H54 (cell line): Measurements from ENCODE around the gene JAK1.
"Not testable (repeated sequence)": the region's sequence is repeated elsewhere in the genome, so short reads cannot be mapped to it uniquely, and the experiment has no call there.

ENCODE experiments used
- DNase-seq: peaks from one replicate; pipeline ENCODE4 v3.0.0; 2011; ENCODE audit warnings: low spot score, mixed read lengths; ENCODE audit not compliant: insufficient read length
- FAIRE-seq: peaks from 3 replicates; lab custom pipeline; 2011; peaks lifted over from hg19 to GRCh38; lab: Jason Lieb, UNC
- POLR2A ChIP-seq: IDR thresholded peaks from 2 replicates; pipeline ENCODE4 v1.6.1; 2011; ENCODE audit warnings: low read depth, mild to moderate bottlenecking, low read length

JAK1 gene

DNA sequence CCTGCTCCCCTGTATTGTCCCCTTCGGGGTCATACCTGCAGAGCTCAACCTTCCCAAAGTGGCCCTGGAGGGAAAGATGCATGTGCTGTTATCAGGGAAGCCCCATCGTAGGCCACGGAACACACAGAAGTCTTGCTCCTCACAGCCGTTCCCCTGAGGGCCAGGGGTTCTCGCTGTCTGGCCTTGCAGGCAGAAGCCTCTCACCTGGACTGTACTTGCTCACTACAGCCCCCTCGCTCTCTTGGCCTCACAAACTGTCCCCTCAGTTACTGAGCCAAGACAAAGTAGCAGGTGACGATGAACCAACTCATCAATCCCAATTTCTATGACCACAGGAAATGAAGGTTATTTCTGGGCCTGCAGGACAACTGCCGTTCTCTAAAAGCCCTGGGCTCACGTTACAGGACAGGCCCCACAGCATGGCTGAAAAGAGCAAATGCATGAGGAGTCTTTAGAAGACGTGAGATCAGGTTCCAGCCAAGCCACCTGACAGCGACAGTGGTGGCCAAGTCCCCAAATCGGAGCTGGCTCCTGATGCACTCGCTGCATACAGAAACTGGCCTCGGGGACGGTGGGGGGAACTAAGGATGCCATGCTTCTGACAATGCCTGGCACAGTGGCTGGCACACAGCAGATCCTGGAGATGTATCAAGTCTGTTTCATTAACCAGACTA is 126.5 kb downstream of the JAK1 start:
- FAIRE-seq: no peak
- TF ChIP-seq POLR2A: no peak
- no peak for DNase-seq

DNA sequence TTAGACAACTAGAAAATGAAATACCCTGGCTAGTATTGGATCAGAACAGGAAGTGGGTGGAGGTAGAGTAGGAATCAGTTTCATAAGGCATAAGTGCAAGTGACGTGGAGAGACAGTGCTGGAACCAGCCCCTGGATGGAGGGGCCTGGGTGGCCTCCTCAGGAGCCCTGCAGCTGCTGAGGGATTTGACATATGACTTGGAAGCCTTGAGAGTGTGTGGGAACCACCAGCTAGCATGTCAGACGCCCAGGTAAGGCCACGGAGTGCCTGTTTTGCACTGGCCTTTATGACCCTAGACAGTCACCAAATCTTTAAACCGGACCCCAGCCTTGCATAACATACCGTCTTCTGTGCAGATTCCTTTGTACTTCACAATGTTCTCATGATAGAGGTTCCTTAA is 127.1 kb downstream of the JAK1 start:
- FAIRE-seq (no peak), DNase-seq (no peak)
- TF ChIP-seq POLR2A: no peak

DNA sequence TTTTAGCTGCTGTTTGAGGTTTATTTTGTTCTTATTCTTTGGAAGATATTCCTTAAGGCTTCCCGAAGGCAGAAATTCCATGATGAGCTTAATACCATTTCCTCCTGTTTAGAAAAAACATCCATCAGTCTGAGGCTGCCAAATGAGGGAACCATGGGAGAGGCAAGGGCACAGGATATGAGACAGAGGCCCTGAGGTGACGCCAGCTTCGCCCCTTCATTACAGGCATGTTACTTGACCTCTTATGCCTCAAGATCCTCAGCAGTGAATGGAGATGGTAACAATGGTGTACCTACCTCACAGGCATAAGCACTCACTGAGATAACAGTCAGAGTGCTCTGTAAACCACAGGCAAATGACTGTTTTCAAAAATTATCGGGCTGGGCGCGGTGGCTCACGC is 127.9 kb downstream of the JAK1 start:
- no peak for DNase-seq
- FAIRE-seq: no peak
- TF ChIP-seq POLR2A: no peak

DNA sequence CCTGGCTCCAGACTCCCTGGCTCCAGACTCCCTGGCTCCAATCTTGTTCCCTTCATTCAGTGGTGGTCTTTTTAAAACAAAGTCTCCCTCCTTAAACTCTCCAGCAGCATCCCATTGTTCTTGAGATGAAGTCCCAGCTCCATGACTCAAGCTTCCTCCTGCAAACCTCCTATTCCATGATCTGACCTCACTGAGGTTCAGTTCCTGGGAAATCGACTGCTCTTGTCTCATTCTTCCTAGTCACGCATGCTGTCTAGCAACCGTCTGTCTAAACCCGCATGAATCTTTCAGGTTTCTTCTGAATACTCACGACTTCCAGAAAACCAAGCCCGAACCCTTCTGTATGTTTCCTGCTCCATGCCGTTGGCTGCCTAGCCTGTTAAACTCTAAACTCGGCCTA is 129.5 kb downstream of the JAK1 start:
- no peak for FAIRE-seq
- DNase-seq: no peak
- TF ChIP-seq POLR2A: no peak

DNA sequence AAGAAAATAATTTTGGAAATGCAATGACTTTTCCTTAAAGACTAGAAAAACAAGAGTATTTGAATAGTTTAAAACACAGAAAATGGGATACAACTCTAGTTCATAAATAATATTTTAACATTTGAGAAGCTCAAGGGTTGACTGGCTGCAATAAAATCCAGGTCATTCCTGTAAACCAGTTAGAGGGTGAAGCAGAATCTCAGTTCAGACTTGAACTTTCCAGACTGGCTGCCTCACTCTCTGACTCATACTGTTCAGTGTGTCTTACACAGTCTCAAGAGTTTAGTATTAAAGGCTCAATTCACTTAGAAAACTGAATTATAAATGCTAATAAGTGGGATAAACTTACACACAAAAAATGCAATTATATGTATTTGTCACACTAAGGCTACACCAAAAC is 131.6 kb downstream of the JAK1 start:
- no peak for TF ChIP-seq POLR2A
- DNase-seq: no peak
- FAIRE-seq: peak; percentile 82

DNA sequence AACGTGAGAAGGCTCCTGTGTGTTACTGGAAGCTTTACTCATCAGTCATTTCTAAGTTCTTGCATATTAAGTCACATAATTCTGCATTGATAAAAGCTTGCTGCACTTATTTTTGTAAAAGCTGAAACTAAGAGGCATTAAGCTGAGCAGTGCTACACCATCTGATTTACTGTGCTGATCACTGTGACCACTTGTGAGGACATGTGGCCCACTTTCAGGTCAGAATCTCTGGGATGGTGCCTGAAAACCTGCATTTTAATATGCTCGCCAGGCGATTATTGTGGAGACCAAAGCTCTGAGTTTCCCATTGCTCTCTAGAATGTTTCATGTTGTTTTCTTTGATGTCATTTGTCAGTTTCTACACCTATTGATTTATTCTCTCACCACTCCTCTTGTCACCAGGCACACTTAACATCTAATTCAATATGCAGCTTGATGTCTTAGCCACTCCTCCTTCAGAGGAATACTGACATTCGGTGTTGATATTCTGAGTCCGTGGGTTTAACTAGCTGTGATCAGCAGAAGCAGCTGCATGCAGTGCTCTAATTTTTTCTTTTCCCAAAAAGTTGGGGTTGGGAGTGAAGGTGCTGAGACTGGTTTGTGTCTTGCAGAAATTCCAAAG is 136.2 kb downstream of the JAK1 start:
- DNase-seq (no peak), FAIRE-seq (no peak)
- TF ChIP-seq POLR2A: no peak

DNA sequence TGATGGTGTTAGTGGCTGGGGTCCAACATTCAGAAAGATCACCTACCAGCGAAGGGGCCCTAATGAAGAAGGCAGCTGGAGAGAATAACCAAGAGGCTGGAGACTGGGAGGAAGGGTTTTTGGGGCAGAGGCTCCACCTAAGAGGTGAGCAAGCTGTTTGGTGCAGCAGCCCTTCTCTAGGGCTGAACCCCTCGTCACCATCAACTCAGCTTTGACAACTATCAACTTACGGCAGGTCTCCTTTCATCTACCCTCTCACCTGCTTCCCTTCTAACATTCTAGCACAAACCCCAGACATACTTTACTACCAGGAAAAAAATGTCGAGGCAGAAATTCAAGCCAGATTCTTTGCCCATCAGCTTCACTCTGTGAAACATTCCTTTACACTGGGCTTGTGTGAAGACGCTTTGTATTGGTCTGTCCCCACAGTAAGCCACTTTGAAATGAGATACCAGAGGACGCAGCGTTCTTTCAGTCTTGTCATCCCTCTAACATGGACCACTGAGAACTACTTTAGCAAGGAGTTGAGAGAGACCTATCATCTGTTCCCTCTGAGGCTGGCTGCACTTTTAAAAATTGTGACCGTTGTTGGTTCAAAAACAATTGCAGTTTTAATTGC is 136.8 kb downstream of the JAK1 start:
- no peak for TF ChIP-seq POLR2A
- DNase-seq (no peak), FAIRE-seq (no peak)

DNA sequence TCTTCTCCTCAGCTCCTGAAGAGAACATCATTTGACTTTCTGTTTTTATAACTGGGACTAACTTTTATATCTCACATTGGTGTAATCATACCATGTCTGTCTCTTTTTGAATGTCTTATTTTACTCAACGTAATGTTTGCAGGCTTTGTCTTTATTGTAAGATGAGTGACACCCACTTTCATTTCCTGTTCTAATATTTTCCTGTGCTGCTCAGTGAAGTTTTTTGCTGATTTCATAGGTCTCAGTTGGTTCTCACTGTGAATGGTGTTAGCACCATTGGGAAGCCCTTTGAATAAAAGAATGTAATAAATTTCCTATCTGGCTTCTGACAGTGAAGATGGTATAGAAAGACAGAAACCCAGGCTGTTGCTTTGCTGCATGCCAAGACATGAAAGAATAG is 137.5 kb downstream of the JAK1 start:
- no peak for FAIRE-seq
- no peak for TF ChIP-seq POLR2A
- no peak for DNase-seq

DNA sequence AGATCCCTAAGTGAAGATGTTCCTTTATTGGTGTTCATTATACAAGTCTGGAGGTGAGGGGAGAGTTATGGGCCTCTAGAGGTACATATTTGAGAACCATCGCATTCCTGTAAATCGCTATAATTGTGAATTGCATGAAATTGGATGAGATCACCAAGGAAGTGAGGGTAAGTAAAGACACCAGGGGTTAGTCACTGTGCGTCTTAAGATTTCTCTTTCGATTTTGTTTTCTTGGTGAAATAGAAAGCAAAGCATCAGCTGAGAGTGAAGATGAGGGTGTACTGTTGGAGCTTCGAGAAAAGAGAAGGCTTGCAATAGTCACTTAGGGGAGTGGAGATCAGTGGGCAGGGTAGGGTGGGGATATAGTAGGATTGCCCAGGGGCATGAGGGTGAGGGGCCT is 139.4 kb downstream of the JAK1 start:
- DNase-seq (no peak), FAIRE-seq (no peak)
- no peak for TF ChIP-seq POLR2A

DNA sequence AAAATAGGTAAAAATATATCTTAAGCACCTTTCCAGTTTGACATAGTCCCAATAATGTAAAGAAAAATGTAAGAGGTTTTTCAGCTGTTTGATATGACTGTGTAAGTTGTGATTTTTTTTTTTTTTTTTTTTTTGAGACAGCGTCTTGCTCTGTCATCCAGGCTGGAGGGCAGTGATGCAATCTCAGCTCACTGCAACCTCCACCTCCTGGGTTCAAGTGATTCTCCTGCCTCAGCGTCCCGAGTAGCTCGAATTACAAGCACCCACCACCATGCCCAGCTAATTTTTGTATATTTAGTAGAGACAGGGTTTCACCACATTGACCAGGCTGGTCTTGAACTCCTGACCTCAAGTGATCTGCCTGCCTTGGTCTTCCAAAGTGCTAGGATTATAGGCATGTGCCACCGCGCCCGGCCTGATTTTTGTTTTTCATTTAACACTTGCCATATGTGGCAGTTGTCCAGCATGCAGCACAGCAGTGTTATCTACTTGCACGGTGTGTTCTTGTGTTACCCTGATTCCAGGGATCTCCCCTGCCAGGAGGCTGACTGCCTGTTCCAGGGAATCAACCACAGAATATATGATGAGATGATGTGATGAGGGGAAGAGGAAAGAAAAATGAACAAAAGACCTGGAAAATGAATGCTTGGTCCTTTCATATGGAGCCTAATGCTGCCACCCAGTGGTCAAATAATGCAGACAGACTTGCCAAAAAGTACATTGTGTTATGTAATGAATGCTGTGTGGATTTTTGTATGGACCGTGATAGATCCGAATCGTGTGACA is 142.5 kb downstream of the JAK1 start:
- FAIRE-seq (peak; percentile 92), DNase-seq (peak; percentile 19)

DNA sequence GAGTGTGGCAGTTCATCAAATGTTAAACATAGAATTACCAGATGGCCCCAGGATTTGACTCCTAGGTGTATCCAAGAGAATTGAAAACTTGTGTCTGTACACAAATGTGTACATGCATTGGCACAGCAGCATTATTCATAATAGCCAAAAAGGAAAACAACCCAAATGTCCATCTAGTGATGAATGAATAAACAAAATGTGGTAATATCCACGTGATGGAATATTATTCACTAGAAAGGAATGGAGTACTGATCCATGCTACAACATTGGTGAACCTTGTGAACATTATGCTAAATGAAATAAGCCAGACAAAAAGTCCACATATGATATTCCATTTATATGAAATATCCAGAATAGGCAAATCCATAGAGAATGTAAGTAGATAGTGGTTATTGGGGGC is 143.7 kb downstream of the JAK1 start:
- TF ChIP-seq POLR2A: no peak

More for the DNA sequence above, 142.5 kb downstream of the JAK1 start:
- no peak for TF ChIP-seq POLR2A

DNA sequence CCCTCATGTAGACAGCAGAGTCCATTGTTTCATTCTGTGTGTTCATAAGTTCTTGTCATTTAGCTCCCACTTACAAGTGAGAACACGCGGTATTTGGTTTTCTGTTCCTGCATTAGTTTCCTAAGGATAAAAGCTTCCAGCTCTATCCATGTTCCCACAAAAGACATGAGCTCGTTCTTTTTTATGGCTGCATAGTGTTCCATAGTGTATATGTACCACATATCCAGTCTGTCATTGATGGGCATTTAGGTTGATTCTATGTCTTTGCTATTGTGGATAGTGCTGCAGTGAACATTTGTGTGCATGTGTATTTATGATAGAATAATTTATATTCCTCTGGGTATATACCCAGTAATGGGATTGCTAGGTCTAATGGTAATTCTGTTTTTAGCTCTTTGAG is 145.8 kb downstream of the JAK1 start:
- not testable (repeated sequence) for DNase-seq, FAIRE-seq

More for the DNA sequence above, 143.7 kb downstream of the JAK1 start:
- FAIRE-seq (peak; percentile 66), DNase-seq (no peak)

DNA sequence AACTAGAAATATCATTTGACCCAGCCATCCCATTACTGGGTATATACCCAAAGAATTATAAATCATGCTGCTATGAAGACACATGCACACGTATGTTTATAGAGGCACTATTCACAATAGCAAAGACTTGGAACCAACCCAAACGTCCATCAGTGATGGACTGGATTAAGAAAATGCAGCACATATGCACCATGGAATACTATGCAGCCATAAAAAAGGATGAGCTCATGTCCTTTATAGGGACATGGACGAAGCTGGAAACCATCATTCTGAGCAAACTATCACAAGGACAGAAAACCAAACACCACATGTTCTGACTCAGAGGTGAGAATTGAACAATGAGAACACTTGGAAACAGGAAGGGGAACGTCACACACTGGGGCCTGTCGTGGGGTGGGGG is 149.0 kb downstream of the JAK1 start:
- not testable (repeated sequence) for DNase-seq, FAIRE-seq

DNA sequence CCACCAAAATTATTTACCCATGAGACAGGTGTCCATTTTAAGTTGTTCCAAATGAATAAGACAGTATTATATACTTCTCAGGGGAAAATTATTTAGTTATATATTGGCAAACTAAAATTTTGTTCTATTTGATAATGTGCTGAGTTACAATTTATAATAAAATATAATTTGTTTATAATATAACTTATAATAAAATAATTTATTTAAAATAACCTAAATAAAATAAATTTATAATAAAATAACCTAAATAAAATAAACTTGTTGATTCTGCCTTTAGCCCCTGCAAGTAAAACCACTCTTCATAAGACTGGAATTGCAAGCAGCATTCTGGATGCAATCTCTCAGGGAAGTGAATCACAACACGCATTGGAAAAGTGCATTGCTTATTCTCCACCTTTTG is 151.9 kb downstream of the JAK1 start:
- no peak for TF ChIP-seq POLR2A
- DNase-seq: no peak
- no peak for FAIRE-seq
